Caco-2 (cell line): Measurements from ENCODE around the gene USP20. TPM values are rescaled to one million over a fixed set of nuclear protein-coding genes. Genes with fewer than 3 reads are reported as not detected.

Experiments used
- BruUV-seq: library from RNA; stranded (reverse); fragments of 400-500 nt; replicated peaks from 2 replicates; lab custom pipeline; 2021; lab: Mats Ljungman, UMichigan
- CTCF ChIA-PET: fragments of 300-600 bp; sonication (Branson Sonifier 250); formaldehyde crosslinking; loops from one replicate; lab custom pipeline; 2022; ENCODE audit warnings: antibody characterized with exemption; lab: Charles Lee
- POLR2A ChIA-PET: fragments of 300-600 bp; sonication (Branson Sonifier 250); formaldehyde crosslinking; loops from one replicate; lab custom pipeline; 2022; ENCODE audit warnings: antibody characterized with exemption; lab: Charles Lee
- DNase-seq, 2 experiments: peaks; one replicate each; pipeline versions ENCODE4 v3.0.0 to v3.0.0-alpha.2; 2020 to 2022
- H3K27me3 ChIP-seq: replicated peaks from 2 replicates; pipeline ENCODE4 v1.6.0; 2011; ENCODE audit warnings: low read length; ENCODE audit not compliant: control insufficient read depth, insufficient read depth
- H3K36me3 ChIP-seq: 2 replicates; pipeline ENCODE4 v1.5.1; 2011; ENCODE audit warnings: low read length; ENCODE audit not compliant: control insufficient read depth, insufficient read depth
- H3K4me1 ChIP-seq: fragments of 250-450 bp; sonication (Bioruptor Pico); 2 replicates; pipeline ENCODE4 v1.5.1; 2020; ENCODE audit warnings: mild to moderate bottlenecking
- H3K4me3 ChIP-seq: 2 replicates; pipeline ENCODE4 v1.5.1; 2011; ENCODE audit warnings: low read depth, mild to moderate bottlenecking, control low read depth, low read length
- H3K9me3 ChIP-seq: fragments of 250-450 bp; sonication (Bioruptor Pico); 2 replicates; pipeline ENCODE4 v1.5.1; 2020; ENCODE audit warnings: mild to moderate bottlenecking, moderate library complexity
- H3K27ac Mint-ChIP-seq: one replicate; pipeline ENCODE4 v1.8.0; 2022; ENCODE audit warnings: mixed read lengths; ENCODE audit not compliant: unreplicated experiment
- H3K27me3 Mint-ChIP-seq: one replicate; pipeline ENCODE4 v1.8.0; 2022; ENCODE audit warnings: mixed read lengths; ENCODE audit not compliant: insufficient read depth, unreplicated experiment
- H3K36me3 Mint-ChIP-seq: one replicate; pipeline ENCODE4 v1.8.0; 2022; ENCODE audit warnings: mild to moderate bottlenecking, mixed read lengths; ENCODE audit not compliant: insufficient read depth, unreplicated experiment
- H3K4me1 Mint-ChIP-seq: one replicate; pipeline ENCODE4 v1.8.0; 2022; ENCODE audit warnings: low read depth, mixed read lengths; ENCODE audit not compliant: unreplicated experiment
- H3K4me3 Mint-ChIP-seq: one replicate; pipeline ENCODE4 v1.8.0; 2022; ENCODE audit warnings: mild to moderate bottlenecking, moderate library complexity, mixed read lengths; ENCODE audit not compliant: unreplicated experiment
- H3K9me3 Mint-ChIP-seq: one replicate; pipeline ENCODE4 v1.8.0; 2022; ENCODE audit warnings: mixed read lengths; ENCODE audit not compliant: unreplicated experiment
- intact Hi-C: fragments of 100-400 bp; cut with micrococcal nuclease; formaldehyde crosslinking; loops from one replicate; pipeline ENCODE4 v1.10.0; 2022; ENCODE audit not compliant: unreplicated experiment
- total RNA-seq: library from RNA; stranded (reverse); gene quantifications from 2 replicates; pipeline ENCODE4 v1.2.3, GENCODE V29; 2022
- TF ChIP-seq, protein P1 (sequence below), 2 experiments: fragments of 200-600 bp in 1 of 2; IDR thresholded peaks; 1 replicate in 1 of 2; 2 replicates in 1 of 2; pipeline versions ENCODE4 v1.5.1 to v1.8.0; 2011 to 2022; ENCODE audit warnings: antibody characterized with exemption in 1 of 2, control low read depth in 1 of 2, inconsistent platforms in 1 of 2, low read depth in 1 of 2, low read length in 1 of 2, mild to moderate bottlenecking in 1 of 2, moderate library complexity in 1 of 2; ENCODE audit not compliant: insufficient read depth in 1 of 2, severe bottlenecking in 1 of 2, unreplicated experiment in 1 of 2

The USP20 gene
- total RNA-seq, 1 experiment from 2014 or later = 13.9 TPM

DNA sequence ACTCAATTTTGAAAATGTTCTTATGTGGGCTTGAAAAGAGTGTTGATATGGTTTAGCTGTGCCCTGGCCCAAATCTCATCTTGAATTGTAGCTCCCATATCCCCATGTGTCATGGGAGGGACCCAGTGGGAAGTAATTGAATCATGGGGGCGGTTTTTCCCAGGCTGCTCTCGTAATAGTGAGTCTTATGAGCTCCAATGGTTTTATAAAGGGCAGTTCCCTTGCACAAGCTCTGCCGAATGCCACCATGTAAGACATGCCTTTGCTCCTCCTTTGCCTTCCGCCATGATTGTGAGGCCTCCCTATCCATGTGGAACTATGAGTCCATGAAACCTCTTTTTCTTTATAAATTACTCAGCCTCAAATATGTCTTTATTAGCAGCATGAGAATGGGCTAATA is 71.0 kb downstream of the USP20 start:
- intact Hi-C loops = no loop called here
- Mint-ChIP-seq H3K36me3 (peaks cover 14% of the 10 kb centered on the region), H3K4me3 (no peak overlapping the region), H3K27me3 (no peaks in the 10 kb centered on the region), H3K4me1 (no peaks in the 10 kb centered on the region), H3K9me3 (no peaks in the 10 kb centered on the region), H3K27ac (no peak overlapping the region)
- no peak for DNase-seq
- Histone ChIP-seq H3K9me3 (no peaks in the 10 kb centered on the region), H3K27me3 (no peaks in the 10 kb centered on the region), H3K36me3 (no peaks in the 10 kb centered on the region), H3K4me3 (no peak overlapping the region), H3K4me1 (0 out of 2 replicates have a peak, but pooled peaks cover 3% of the 10 kb centered on the region)
- ChIA-PET CTCF (no interaction called here), POLR2A (no interaction called here)
- no TSS peak for BruUV-seq
- TF ChIP-seq, protein P1, sequence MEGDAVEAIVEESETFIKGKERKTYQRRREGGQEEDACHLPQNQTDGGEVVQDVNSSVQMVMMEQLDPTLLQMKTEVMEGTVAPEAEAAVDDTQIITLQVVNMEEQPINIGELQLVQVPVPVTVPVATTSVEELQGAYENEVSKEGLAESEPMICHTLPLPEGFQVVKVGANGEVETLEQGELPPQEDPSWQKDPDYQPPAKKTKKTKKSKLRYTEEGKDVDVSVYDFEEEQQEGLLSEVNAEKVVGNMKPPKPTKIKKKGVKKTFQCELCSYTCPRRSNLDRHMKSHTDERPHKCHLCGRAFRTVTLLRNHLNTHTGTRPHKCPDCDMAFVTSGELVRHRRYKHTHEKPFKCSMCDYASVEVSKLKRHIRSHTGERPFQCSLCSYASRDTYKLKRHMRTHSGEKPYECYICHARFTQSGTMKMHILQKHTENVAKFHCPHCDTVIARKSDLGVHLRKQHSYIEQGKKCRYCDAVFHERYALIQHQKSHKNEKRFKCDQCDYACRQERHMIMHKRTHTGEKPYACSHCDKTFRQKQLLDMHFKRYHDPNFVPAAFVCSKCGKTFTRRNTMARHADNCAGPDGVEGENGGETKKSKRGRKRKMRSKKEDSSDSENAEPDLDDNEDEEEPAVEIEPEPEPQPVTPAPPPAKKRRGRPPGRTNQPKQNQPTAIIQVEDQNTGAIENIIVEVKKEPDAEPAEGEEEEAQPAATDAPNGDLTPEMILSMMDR (IDR thresholded peaks at IDR 0.05; ENCODE audit: insufficient read depth in 1 of 2, low read depth in 1 of 2, low read length in 1 of 2, severe bottlenecking in 1 of 2, unreplicated experiment in 1 of 2) = no peak

DNA sequence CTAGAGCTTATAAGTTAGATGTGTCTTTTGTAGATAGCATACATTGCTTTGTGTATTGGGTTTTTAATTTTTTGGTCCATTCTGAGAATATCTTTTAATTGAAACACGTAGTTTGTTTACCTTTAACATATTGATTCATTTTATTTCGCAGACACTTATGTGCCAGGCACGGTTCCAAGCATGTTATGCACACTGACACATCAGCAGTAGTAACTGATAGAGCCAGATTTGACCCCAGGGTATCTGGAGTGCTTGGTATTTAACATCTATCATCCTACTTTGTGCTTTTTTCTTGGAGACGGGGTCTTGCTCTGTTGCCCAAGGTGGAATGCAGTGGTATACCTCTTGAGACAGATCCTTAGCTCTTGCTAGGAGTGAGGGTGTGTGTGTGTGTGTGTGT is 71.9 kb downstream of the USP20 start:
- H3K4me1 Mint-ChIP-seq = no peaks in the 10 kb centered on the region
- no peak overlapping the region for H3K4me3 Mint-ChIP-seq
- H3K27me3 Mint-ChIP-seq = no peaks in the 10 kb centered on the region
- intact Hi-C loops = no loop called here
- Histone ChIP-seq H3K36me3 (no peaks in the 10 kb centered on the region), H3K4me3 (no peak overlapping the region), H3K9me3 (no peaks in the 10 kb centered on the region), H3K4me1 (0 out of 2 replicates have a peak, but pooled peaks cover 3% of the 10 kb centered on the region), H3K27me3 (no peaks in the 10 kb centered on the region)
- BruUV-seq = no TSS peak
- CTCF ChIA-PET = no interaction called here
- TF ChIP-seq, protein P1 (IDR thresholded peaks at IDR 0.05; ENCODE audit: insufficient read depth in 1 of 2, low read depth in 1 of 2, low read length in 1 of 2, severe bottlenecking in 1 of 2, unreplicated experiment in 1 of 2) = no peak
- POLR2A ChIA-PET = no interaction called here
- DNase-seq = no peak
- H3K36me3 Mint-ChIP-seq = peaks cover 14% of the 10 kb centered on the region
- H3K9me3 Mint-ChIP-seq = no peaks in the 10 kb centered on the region
- H3K27ac Mint-ChIP-seq = no peak overlapping the region

DNA sequence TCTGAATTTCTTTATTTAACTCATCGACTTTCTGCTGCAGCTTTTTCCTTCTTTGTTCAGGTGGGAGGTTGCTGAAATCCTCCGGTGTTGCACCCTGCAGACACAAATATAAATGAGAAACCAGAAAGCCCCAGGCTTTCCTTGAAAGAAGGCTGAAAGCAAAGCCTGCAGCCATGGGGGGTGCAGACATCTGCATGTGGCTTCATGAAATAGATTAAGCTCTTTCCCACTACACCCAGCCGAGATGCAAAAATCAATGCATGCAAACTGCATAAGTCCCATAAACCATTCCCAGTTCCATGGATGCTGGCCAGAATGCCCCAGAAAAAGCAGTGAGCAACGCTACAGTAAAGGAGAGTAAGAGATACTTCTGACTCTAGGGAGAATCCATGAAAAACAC is 73.6 kb downstream of the USP20 start:
- no peaks in the 10 kb centered on the region for H3K27me3 Mint-ChIP-seq
- no peaks in the 10 kb centered on the region for H3K9me3 Mint-ChIP-seq
- no peaks in the 10 kb centered on the region for H3K27me3 ChIP-seq
- no peaks in the 10 kb centered on the region for H3K9me3 ChIP-seq
- POLR2A ChIA-PET = no interaction called here
- no peak for DNase-seq
- H3K36me3 Mint-ChIP-seq = peaks cover 14% of the 10 kb centered on the region
- no peak overlapping the region for H3K27ac Mint-ChIP-seq
- CTCF ChIA-PET = no interaction called here
- no peaks in the 10 kb centered on the region for H3K4me1 Mint-ChIP-seq
- H3K4me1 ChIP-seq = 0 out of 2 replicates have a peak, but pooled peaks cover 3% of the 10 kb centered on the region
- H3K4me3 ChIP-seq = no peak overlapping the region
- no peaks in the 10 kb centered on the region for H3K36me3 ChIP-seq
- TF ChIP-seq, protein P1 (IDR thresholded peaks at IDR 0.05; ENCODE audit: insufficient read depth in 1 of 2, low read depth in 1 of 2, low read length in 1 of 2, severe bottlenecking in 1 of 2, unreplicated experiment in 1 of 2) = no peak
- H3K4me3 Mint-ChIP-seq = no peak overlapping the region
- no TSS peak for BruUV-seq
- intact Hi-C loops = no loop called here
